K562 (cell line): Measurements from ENCODE around the gene FCHO1. TPM values are rescaled to one million over a fixed set of nuclear protein-coding genes. Genes with fewer than 3 reads are reported as not detected.

Experiments
- ATF4 ChIP-seq: fragments of 450-650 bp; formaldehyde crosslinking; IDR thresholded peaks from 2 replicates; pipeline ENCODE4 v1.4.0; 2022; ENCODE audit warnings: mild to moderate bottlenecking, moderate library complexity
- EP300 ChIP-seq: IDR thresholded peaks from 2 replicates; pipeline ENCODE4 v1.6.1; 2012; ENCODE audit warnings: low read length, improper control_type of control experiment
- ETV1 ChIP-seq: fragments of 450-650 bp; conservative IDR thresholded peaks from 2 replicates; pipeline ENCODE4 v1.6.1; 2016; ENCODE audit warnings: missing genetic modification characterization, control low read depth, low read depth, missing compliant biosample characterization
- FOXK2 ChIP-seq, 2 experiments: fragments of 450-650 bp; IDR thresholded peaks in 1 of 2; conservative IDR thresholded peaks in 1 of 2; 2 replicates each; pipeline ENCODE4 v1.6.1; 2016; ENCODE audit warnings: low read depth in 2 of 2, mild to moderate bottlenecking in 1 of 2
- HES1 ChIP-seq: fragments of 450-650 bp; IDR thresholded peaks from 2 replicates; pipeline ENCODE4 v1.6.1; 2016; ENCODE audit warnings: low read depth, mild to moderate bottlenecking, moderate library complexity
- KHSRP ChIP-seq: fragments of 450-650 bp; IDR thresholded peaks from 2 replicates; pipeline ENCODE4 v1.6.1; 2017
- MYC ChIP-seq, 2 experiments: fragments of 250-450 bp in 1 of 2; sonication (Bioruptor Pico) in 1 of 2; IDR thresholded peaks; 2 replicates each; pipeline versions ENCODE4 v1.5.1 to v1.6.1; 2012 to 2021; ENCODE audit warnings: low read depth in 2 of 2, borderline replicate concordance in 1 of 2, improper control_type of control experiment in 1 of 2, low read length in 1 of 2, mild to moderate bottlenecking in 1 of 2, moderate library complexity in 1 of 2
- NELFE ChIP-seq: IDR thresholded peaks from 2 replicates; pipeline ENCODE4 v1.6.1; 2011; ENCODE audit warnings: mild to moderate bottlenecking; ENCODE audit not compliant: insufficient read depth, insufficient read length
- NFXL1 ChIP-seq: fragments of 450-650 bp; formaldehyde crosslinking; IDR thresholded peaks from 2 replicates; pipeline ENCODE4 v1.4.0; 2021; ENCODE audit warnings: mild to moderate bottlenecking
- PBX2 ChIP-seq, 2 experiments: IDR thresholded peaks in 1 of 2; conservative IDR thresholded peaks in 1 of 2; 2 replicates each; pipeline ENCODE4 v1.6.1; 2016; ENCODE audit warnings: low read depth in 2 of 2, mild to moderate bottlenecking in 1 of 2, missing compliant biosample characterization in 1 of 2, missing genetic modification characterization in 1 of 2, moderate library complexity in 1 of 2
- POLR2AphosphoS2 ChIP-seq: IDR thresholded peaks from 2 replicates; pipeline ENCODE4 v1.6.1; 2012; ENCODE audit warnings: low read length, improper control_type of control experiment
- SMAD1 ChIP-seq: fragments of 150-350 bp; IDR thresholded peaks from 2 replicates; pipeline ENCODE4 v1.6.1; 2014; ENCODE audit warnings: low read length, low read depth; ENCODE audit not compliant: partially characterized antibody
- THRB ChIP-seq: fragments of 450-650 bp; formaldehyde crosslinking; conservative IDR thresholded peaks from 2 replicates; pipeline ENCODE4 v1.4.0; 2022; ENCODE audit warnings: mild to moderate bottlenecking, missing genetic modification characterization
- ZBTB7A ChIP-seq: IDR thresholded peaks from 2 replicates; pipeline ENCODE4 v1.6.1; 2011; ENCODE audit warnings: low read depth, mild to moderate bottlenecking, low read length, moderate library complexity, borderline replicate concordance; ENCODE audit not compliant: control insufficient read depth
- ZHX1 ChIP-seq: fragments of 150-350 bp; conservative IDR thresholded peaks from 2 replicates; pipeline ENCODE4 v1.6.1; 2014; ENCODE audit warnings: low read length
- ZNF224 ChIP-seq: sonication (generic); formaldehyde crosslinking; IDR thresholded peaks from 2 replicates; pipeline ENCODE4 v1.8.0; 2022; ENCODE audit warnings: mild to moderate bottlenecking, missing genetic modification reagents
- ZNF232 ChIP-seq: sonication (generic); formaldehyde crosslinking; IDR thresholded peaks from 2 replicates; pipeline ENCODE4 v1.8.0; 2022; ENCODE audit warnings: mild to moderate bottlenecking, missing genetic modification reagents
- ZNF584 ChIP-seq: fragments of 200-800 bp; sonication (Bioruptor generic); IDR thresholded peaks from 2 replicates; pipeline ENCODE4 v1.6.1; 2016; ENCODE audit warnings: low read depth, mild to moderate bottlenecking, missing genetic modification characterization, missing compliant biosample characterization
- polyA plus RNA-seq, 8 experiments: library from polyadenylated mRNA; depleted of rRNA in 4 of 8; stranded (reverse) in 5 of 8; unstranded in 3 of 8; fragments of >200 nt; fragmentation: Nextera tagmentation in 2 of 8; fragmentation: Illumina TruSeq in 1 of 8; extraction: Ambion mirVana in 2 of 8; extraction: Trizol in 1 of 8; gene quantifications; 2 replicates each; pipeline versions ENCODE4 v1.2.1 to v1.2.3, GENCODE V29; 2011 to 2014; ENCODE audit warnings: inconsistent platforms in 1 of 8, missing spikeins in 1 of 8
- total RNA-seq, 7 experiments: library from RNA; depleted of rRNA in 6 of 7; stranded (reverse); fragments of >200 nt in 6 of 7; fragmentation: Illumina TruSeq in 2 of 7; extraction: Trizol in 2 of 7; gene quantifications; 2 replicates each; pipeline versions ENCODE4 v1.2.1 to v1.2.3, GENCODE V29; 2011 to 2021; ENCODE audit warnings: low replicate concordance in 1 of 7

FCHO1 gene
- total and polyA plus RNA-seq, 9 of the 15 experiments (the other 6 are each of a cell fraction or from before 2014, with no cell fraction given): 0.21 to 58.9 (median 18.3) TPM

GRCh38 chr19:17802137-17802858 is 51.0 kb downstream of the FCHO1 start (continued):
- TF ChIP-seq ZNF584 (CRISPR knock-in tag) (no peak), NELFE (no peak), THRB (no peak), HES1 (peak; percentile 60), ZNF232 (CRISPR knock-in tag) (no peak), EP300 (no peak), ZBTB7A (no peak), MYC (IDR thresholded peaks at IDR 0.05; ENCODE audit: low read depth, low read length) (0 out of 2 replicates have a peak, but pooled peaks have one; percentile 21), MYC (CRISPR knock-in tag; IDR thresholded peaks at IDR 0.05; ENCODE audit: borderline replicate concordance, low read depth) (no peak), ATF4 (CRISPR knock-in tag) (no peak), SMAD1 (no peak), ZNF224 (CRISPR knock-in tag) (no peak), POLR2AphosphoS2 (no peak), FOXK2 (conservative IDR thresholded peaks at IDR 0.05 in 1 of 2, IDR thresholded peaks at IDR 0.05 in 1 of 2; ENCODE audit: low read depth in 2 of 2) (no peak), PBX2 (CRISPR knock-in tag; IDR thresholded peaks at IDR 0.05; ENCODE audit: low read depth) (no peak), PBX2 (tag; conservative IDR thresholded peaks at IDR 0.05; ENCODE audit: low read depth) (peak; percentile 56; the same call in 1 of the 2 replicates), ETV1 (tag) (no peak), NFXL1 (no peak), KHSRP (no peak), ZHX1 (no peak)
